IMR-90 (cell line): ENCODE data around the gene CTIF.

Experiments
- FOS ChIP-seq: fragments of 150-350 bp; IDR thresholded peaks from 2 replicates; pipeline ENCODE4 v1.6.1; 2016; ENCODE audit warnings: low read depth, low read length
- POLR2A ChIP-seq: IDR thresholded peaks from 2 replicates; pipeline ENCODE4 v1.6.1; 2012; ENCODE audit warnings: mild to moderate bottlenecking, low read depth, low read length

GRCh38 chr18:48529796-48530195 is 9.0 kb upstream of the CTIF start:
- no peak for TF ChIP-seq FOS
- no peak for TF ChIP-seq POLR2A
